GM23248 (cell line): ENCODE results near the gene SPATA19.

Experiments used
- EZH2 ChIP-seq: fragments of 200-600 bp; sonication (generic); IDR thresholded peaks from 2 replicates; pipeline ENCODE4 v1.6.1; 2018; ENCODE audit warnings: antibody characterized with exemption, mild to moderate bottlenecking; ENCODE audit not compliant: insufficient read depth, poor library complexity, severe bottlenecking
- EZH2phosphoT487 ChIP-seq: fragments of 200-600 bp; sonication (generic); IDR thresholded peaks from 2 replicates; pipeline ENCODE4 v1.6.1; 2018; ENCODE audit warnings: antibody characterized with exemption, moderate library complexity, mild to moderate bottlenecking, low read depth; ENCODE audit not compliant: insufficient read depth

- TF ChIP-seq EZH2 (no peak), EZH2phosphoT487 (no peak)
These were observed 43.9 kb upstream of the SPATA19 start for GRCh38 chr11:133889188-133889587.
